ENCODE data around the gene ZNF837. TPM values are rescaled to one million over a fixed set of nuclear protein-coding genes. Genes with fewer than 3 reads are reported as not detected.

Gene ZNF837
- polyA plus RNA-seq, 2 of the 4 experiments (the other 2 are of a cell fraction) = 0.74 to 1.0 TPM

- ChIA-PET POLR2A (interaction anchor here (3.4 kb wide), 1 partner anchor 11 kb away, joined by 13 read pairs; the partner anchor contains the start of gene ZNF497), CTCF (no interaction called here)
- no peak for TF ChIP-seq HMGXB4 (CRISPR knock-in tag; IDR thresholded peaks at IDR 0.05; ENCODE audit: borderline replicate concordance)
- Histone ChIP-seq H3K27ac (no peak overlapping the region), H3K9me3 (peaks cover 6% of the 10 kb centered on the region; the same call in 1 of the 3 replicates), H3K4me3 (no peak overlapping the region), H3K4me2 (no peak overlapping the region), H3K4me1 (0 out of 3 replicates have a peak, but pooled peaks cover 8% of the 10 kb centered on the region)
- WGBS (ENCODE audit: missing lambda C conversion rate) = 90% methylated on average over 9 of the region's 9 CpGs
- FAIRE-seq = no peak
- no peak for ATAC-seq
- DNase-seq (ENCODE audit: low read depth in 1 of 2, low spot score in 1 of 2) = no peak
These were observed 29.3 kb downstream of the ZNF837 start for GRCh38 chr19:58351558-58351878.

- H3K4me3 ChIP-seq = no peak overlapping the region
- 89% methylated on average over 33 of the region's 34 CpGs for WGBS (ENCODE audit: missing lambda C conversion rate)
- no peak for DNase-seq (ENCODE audit: low read depth in 1 of 2, low spot score in 1 of 2)
- FAIRE-seq = no peak
- H3K4me1 ChIP-seq = 0 out of 3 replicates have a peak, but pooled peaks cover 8% of the 10 kb centered on the region
- TF ChIP-seq, protein P1, sequence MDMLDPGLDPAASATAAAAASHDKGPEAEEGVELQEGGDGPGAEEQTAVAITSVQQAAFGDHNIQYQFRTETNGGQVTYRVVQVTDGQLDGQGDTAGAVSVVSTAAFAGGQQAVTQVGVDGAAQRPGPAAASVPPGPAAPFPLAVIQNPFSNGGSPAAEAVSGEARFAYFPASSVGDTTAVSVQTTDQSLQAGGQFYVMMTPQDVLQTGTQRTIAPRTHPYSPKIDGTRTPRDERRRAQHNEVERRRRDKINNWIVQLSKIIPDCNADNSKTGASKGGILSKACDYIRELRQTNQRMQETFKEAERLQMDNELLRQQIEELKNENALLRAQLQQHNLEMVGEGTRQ (IDR thresholded peaks at IDR 0.05) = no peak
- TF ChIP-seq, protein P2, sequence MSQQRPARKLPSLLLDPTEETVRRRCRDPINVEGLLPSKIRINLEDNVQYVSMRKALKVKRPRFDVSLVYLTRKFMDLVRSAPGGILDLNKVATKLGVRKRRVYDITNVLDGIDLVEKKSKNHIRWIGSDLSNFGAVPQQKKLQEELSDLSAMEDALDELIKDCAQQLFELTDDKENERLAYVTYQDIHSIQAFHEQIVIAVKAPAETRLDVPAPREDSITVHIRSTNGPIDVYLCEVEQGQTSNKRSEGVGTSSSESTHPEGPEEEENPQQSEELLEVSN (IDR thresholded peaks at IDR 0.05; ENCODE audit: borderline replicate concordance, low read depth) = no peak
- TF ChIP-seq, protein P3, sequence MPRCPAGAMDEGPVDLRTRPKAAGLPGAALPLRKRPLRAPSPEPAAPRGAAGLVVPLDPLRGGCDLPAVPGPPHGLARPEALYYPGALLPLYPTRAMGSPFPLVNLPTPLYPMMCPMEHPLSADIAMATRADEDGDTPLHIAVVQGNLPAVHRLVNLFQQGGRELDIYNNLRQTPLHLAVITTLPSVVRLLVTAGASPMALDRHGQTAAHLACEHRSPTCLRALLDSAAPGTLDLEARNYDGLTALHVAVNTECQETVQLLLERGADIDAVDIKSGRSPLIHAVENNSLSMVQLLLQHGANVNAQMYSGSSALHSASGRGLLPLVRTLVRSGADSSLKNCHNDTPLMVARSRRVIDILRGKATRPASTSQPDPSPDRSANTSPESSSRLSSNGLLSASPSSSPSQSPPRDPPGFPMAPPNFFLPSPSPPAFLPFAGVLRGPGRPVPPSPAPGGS (IDR thresholded peaks at IDR 0.05) = no peak
- no peak for TF ChIP-seq EHMT2 (IDR thresholded peaks at IDR 0.05; ENCODE audit: low read depth)
- no peak for TF ChIP-seq NPAS2 (CRISPR knock-in tag; IDR thresholded peaks at IDR 0.05; ENCODE audit: borderline replicate concordance)
- no peak for TF ChIP-seq PHF8 (IDR thresholded peaks at IDR 0.05; ENCODE audit: borderline replicate concordance, low read depth)
- no peak for TF ChIP-seq GATA3 (IDR thresholded peaks at IDR 0.05; ENCODE audit: borderline replicate concordance)
- no peak for TF ChIP-seq HOXB5 (CRISPR knock-in tag; IDR thresholded peaks at IDR 0.05)
- TF ChIP-seq ESRRA (IDR thresholded peaks at IDR 0.05; ENCODE audit: borderline replicate concordance, low read length) = no peak
- ATAC-seq = no peak
- no peak overlapping the region for H3K4me2 ChIP-seq
- ChIA-PET CTCF (no interaction called here), POLR2A (interaction anchor here (1.4 to 3.4 kb wide), 2 partner anchors 11 kb away, joined by 3 to 13 read pairs; partner anchors contain the start of gene ZNF497)
- H3K9me3 ChIP-seq = peaks cover 9% of the 10 kb centered on the region; the same call in 1 of the 3 replicates
- no peak overlapping the region for H3K27ac ChIP-seq
These were observed 29.8 kb downstream of the ZNF837 start for GRCh38 chr19:58350871-58351557.

DNA sequence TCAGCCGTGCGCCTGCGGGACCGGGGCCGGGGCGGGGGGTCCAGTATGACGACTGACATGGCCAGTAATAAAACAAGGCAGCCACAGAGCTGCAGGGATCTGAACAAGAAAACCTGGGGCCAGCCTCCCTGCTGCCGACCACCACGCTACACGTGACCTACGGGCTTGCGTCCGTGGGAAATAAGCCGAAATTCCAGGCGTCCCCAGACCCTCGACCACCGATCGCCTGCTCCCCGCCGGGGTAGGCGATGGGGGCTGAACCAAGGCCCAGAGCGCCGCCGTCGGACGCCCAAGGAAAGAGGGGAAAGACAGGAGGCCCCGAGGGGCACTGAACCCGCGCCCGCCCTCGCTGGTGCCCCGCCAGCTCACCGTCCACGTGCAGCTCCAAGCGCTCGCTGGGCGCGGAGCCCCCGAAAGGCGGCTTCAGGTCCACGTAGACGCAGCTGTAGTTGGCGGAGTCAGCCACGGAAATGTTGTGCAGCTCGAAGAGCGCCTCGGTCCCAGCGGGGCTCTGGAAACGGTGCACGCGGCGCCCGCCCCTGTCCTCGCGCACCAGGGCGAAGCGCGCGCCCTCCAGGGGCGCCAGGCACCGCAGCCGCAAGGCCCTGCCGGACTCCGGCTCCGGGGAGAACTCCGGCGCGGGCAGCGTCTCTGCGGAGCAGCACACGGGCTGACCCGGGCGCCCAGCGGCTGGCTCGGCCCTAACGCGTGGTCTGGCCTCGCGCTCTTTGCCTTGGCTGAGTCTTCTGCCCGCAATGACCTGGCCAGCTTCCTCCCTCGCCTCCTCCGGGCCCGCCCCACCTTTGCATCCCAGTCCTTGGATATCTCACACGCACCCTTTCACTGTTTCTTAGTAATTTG is 30.6 kb downstream of the ZNF837 start:
- ATAC-seq = no peak
- 90% methylated on average over 82 of the region's 84 CpGs for WGBS (ENCODE audit: missing lambda C conversion rate)

More for the DNA sequence above, 30.6 kb downstream of the ZNF837 start:
- ChIA-PET POLR2A (interaction anchor here (1.4 kb wide), 1 partner anchor 12 kb away, joined by 3 read pairs; no protein-coding TSS in a partner anchor), CTCF (interaction anchor here (0.6 to 1.6 kb wide), 3 partner anchors 10 to 562 kb away, joined by 4 to 5 read pairs (median 5); partner anchors contain the start of gene ZNF497)
- H3K4me3 ChIP-seq = no peak overlapping the region
- no peak overlapping the region for H3K4me2 ChIP-seq
- no peak for DNase-seq (ENCODE audit: low read depth in 1 of 2, low spot score in 1 of 2)
- H3K4me1 ChIP-seq = 0 out of 3 replicates have a peak, but pooled peaks cover 8% of the 10 kb centered on the region
- H3K27ac ChIP-seq = no peak overlapping the region
- TF ChIP-seq CBX8 (IDR thresholded peaks at IDR 0.05) = no peak
- TF ChIP-seq, protein P2 (IDR thresholded peaks at IDR 0.05; ENCODE audit: borderline replicate concordance, low read depth) = no peak
- FAIRE-seq = no peak
- peaks cover 13% of the 10 kb centered on the region; the same call in 1 of the 3 replicates for H3K9me3 ChIP-seq
